ENCODE measurements around the gene UBAP1L. TPM values are rescaled to one million over a fixed set of nuclear protein-coding genes. Genes with fewer than 3 reads are reported as not detected.

Gene UBAP1L
- total and polyA plus RNA-seq, 2 of the 4 experiments (the other 2 are of a cell fraction): 0.36 to 1.1 TPM

GRCh38 chr15:65102912-65103311 lies 12.1 kb downstream of the UBAP1L start:
- Histone ChIP-seq H3K4me1 (ENCODE audit: control insufficient read depth, insufficient read depth, low read length) (no peaks in the 10 kb centered on the region), H2AK9ac (replicated peaks; ENCODE audit: low read depth, low read length, poor library complexity) (no peak overlapping the region), H3K79me1 (ENCODE audit: low read depth in 1 of 2, low read length in 2 of 2) (no peaks in the 10 kb centered on the region; a peak in 1 of 4 replicates), H3K14ac (replicated peaks; ENCODE audit: low read depth, low read length) (no peak overlapping the region), H2AFZ (replicated peaks; ENCODE audit: low read length, poor library complexity) (no peak overlapping the region), H3K9ac (ENCODE audit: low read depth, low read length) (no peak overlapping the region), H4K91ac (ENCODE audit: insufficient read depth, low read depth, low read length) (no peak overlapping the region), H3K9me1 (ENCODE audit: insufficient read depth, low read length) (no peaks in the 10 kb centered on the region), H3K27me3 (ENCODE audit: control insufficient read depth, insufficient read depth, low read length) (no peaks in the 10 kb centered on the region), H3K4me2 (ENCODE audit: low read depth, low read length) (no peak overlapping the region), H3K18ac (ENCODE audit: low read depth, low read length) (no peak overlapping the region), H4K20me1 (ENCODE audit: insufficient read depth, low read length) (no peaks in the 10 kb centered on the region; the same call in 1 of the 2 replicates), H3K23ac (ENCODE audit: low read depth, low read length) (no peak overlapping the region), H3K56ac (ENCODE audit: extremely low read depth, insufficient read depth, low read length) (no peak overlapping the region), H4K5ac (ENCODE audit: low read depth, low read length) (no peak overlapping the region), H3K27ac (ENCODE audit: insufficient read depth, low read length) (no peak overlapping the region), H4K8ac (ENCODE audit: low read depth in 2 of 2, low read length in 2 of 2) (no peak overlapping the region), H2BK20ac (ENCODE audit: low read depth, low read length) (no peak overlapping the region), H2BK5ac (ENCODE audit: low read depth, low read length, poor library complexity, severe bottlenecking) (no peak overlapping the region), H2AK5ac (ENCODE audit: low read depth, low read length) (no peak overlapping the region), H3K4ac (ENCODE audit: low read depth, low read length) (no peak overlapping the region), H2BK15ac (ENCODE audit: low read depth, low read length) (no peak overlapping the region), H2BK120ac (ENCODE audit: low read depth, low read length) (no peak overlapping the region), H3K9me3 (ENCODE audit: control insufficient read depth, insufficient read depth, low read length) (no peaks in the 10 kb centered on the region), H3K36me3 (ENCODE audit: control insufficient read depth, insufficient read depth, low read length) (peaks cover 40% of the 10 kb centered on the region), H3K4me3 (ENCODE audit: insufficient read depth, low read depth, low read length) (no peak overlapping the region)
- DNase-seq: no peak
- dilution Hi-C loops (cut with HindIII; ENCODE audit: low sequenced_read_pairs, unreplicated experiment): no loop called here
- TF ChIP-seq POLR2A (IDR thresholded peaks at IDR 0.05; ENCODE audit: low read depth, low read length) (no peak), MAZ (IDR thresholded peaks at IDR 0.05; ENCODE audit: borderline replicate concordance, low read depth, low read length) (no peak), CEBPB (IDR thresholded peaks at IDR 0.05; ENCODE audit: low read depth, low read length) (no peak), NFE2L2 (IDR thresholded peaks at IDR 0.05; ENCODE audit: low read depth, low read length) (no peak)
- WGBS, 2 experiments (ENCODE audit: extremely low coverage in 2 of 2, insufficient read length in 1 of 2): no CpG with 5 or more reads among the region's 3 CpGs
- in situ Hi-C loops (cut with MboI; ENCODE audit: low sequenced_read_pairs): no loop called here
- intact Hi-C loops (cut with micrococcal nuclease): no loop called here
- ChIA-PET CTCF (interaction anchor here (0.5 to 2.5 kb wide), 3 partner anchors 48 to 58 kb away, joined by 3 to 26 read pairs (median 3); no protein-coding TSS in a partner anchor), POLR2A (ENCODE audit: unreplicated experiment) (no interaction called here)
- ATAC-seq (ENCODE audit: low read depth): no peak
- BruUV-seq (replicated peaks): no TSS peak
